Measurements from ENCODE around the gene AKAP6.

The AKAP6 gene

DNA sequence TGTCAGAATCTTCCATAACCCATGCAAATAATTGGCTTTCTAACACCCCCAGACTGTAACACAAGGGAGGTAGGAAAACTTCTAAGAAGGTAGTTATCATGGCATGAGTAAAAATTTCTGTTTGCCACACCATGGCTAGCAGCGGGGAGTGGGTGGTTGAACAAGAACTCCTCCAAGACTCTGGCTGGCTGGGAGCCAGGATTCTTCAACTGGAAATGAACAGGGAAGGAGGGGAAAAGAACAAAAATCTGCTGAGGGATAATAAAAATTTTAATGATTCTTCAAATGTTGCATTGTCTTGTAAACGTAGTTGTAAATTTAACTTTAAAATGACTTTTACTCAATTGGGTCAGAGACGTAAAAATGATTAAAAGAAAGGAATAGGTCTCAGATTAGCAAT is 78.9 kb downstream of the AKAP6 start:
- DNase-seq (ENCODE audit: low read depth in 2 of 2), result no peak

DNA sequence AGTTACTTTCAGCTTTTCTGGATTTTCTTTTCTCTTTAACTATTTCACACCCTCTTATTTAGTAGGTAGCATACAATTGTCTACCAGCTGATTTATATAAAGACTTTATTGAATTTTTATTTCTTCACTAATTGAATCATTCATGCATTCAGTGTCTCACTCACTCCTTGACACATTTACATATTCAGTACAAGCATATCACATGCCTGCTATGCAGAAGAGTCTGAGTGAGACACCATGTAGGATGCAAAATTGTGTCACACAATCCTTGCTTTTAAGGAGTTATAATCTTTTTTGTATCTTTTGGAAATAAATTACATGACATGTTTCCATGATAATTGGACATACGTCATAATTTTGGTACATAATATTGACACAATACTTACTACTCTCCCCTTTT is 83.0 kb downstream of the AKAP6 start:
- DNase-seq (ENCODE audit: low read depth in 2 of 2), result no peak

DNA sequence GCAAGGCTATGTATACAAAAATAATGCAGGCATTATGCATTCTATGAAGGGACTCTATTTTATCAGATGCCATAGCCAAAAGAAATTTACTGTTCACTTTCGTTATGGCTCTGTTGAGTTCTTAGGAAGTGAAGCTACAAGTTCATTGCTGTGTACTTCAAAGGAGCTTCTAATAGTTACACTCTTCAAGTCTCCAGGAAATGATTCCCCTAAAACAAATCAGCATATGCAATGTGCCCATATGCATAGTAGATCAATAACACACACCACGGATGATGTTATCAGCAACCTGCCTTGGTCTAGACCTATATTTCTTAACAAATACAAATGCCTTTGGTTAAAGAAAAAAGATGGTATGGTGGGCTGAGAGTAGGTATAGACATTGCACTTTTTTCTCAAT is 83.4 kb downstream of the AKAP6 start:
- no peak for DNase-seq (ENCODE audit: low read depth in 2 of 2)

DNA sequence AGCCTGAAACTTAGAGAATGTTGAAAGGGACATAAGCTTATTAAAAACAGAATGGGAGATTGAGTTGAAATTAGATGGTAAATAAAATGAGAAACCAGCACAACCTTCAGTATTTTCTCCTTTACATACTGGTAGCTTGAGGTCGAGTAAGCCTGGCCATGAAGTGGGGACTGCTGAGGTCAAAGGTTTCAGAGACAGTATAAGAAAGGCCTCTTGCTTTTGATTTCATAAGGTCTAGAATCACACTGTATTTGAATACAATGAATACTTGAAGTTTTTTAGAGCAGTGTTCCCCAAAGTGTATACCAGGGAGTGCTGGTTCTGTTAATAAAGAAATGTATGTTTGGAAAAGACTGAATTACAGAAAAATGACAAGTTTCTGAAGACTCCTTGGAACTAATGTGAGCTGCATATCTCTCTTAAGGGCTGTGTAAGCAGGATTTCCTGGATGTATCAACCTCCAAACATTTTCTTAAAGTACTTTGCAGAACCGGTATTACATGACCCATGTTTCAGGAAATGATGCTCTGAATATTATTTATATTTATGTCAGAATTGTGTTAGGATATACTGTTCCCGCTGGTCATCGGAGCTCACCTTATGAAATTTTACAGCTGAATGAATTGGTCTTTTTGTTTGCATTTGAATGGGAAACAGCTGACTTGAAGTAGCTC is 85.0 kb downstream of the AKAP6 start:
- DNase-seq (ENCODE audit: low read depth in 2 of 2), result no peak

DNA sequence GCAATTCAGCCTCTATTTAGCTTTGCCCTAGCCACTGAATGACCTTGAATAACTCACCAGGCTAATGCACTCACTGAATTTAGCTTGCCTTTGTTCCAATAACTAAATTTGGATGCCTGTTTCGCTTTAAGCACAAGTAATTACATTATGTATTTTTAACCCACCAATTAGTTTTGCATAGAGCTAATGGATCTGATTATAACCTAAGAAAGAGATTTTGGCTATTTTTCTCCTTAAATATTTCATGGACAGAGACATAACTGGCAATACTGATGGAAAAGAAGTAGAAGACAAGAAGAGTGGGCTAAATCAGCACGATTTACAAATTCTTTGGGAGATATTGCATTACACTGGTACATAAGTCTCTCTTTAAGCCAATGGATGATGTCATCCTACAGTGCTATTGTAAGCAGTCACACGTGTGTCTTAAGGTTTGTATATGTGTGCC is 85.7 kb downstream of the AKAP6 start:
- no peak for DNase-seq (ENCODE audit: low read depth in 2 of 2)

DNA sequence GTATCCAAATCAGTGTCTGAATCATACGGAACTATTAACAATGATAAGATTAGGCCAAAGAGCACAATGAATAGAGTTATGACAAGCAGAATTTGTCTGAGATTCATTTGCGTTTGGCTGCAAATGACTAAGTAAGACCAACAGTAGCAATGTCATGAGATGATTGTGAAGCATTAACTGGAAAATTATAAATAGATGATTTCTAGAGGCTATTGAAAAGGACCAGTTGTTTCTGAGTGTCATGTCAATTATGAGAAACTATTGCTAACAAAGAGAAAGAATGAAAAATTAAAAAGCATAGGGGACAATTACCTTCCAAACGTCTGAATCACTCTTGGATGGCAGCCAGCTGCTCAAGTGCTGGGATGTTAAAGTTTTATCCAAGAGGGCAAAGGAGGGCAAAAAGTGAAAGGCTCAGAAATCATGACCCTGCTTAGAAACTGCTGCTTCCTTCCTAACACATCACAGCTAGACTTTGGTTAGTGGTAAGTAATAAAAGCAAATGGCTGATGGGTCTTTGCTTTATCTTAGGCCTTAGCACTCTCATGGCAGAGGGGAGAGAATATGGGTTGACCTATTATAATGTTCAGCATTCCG is 89.0 kb downstream of the AKAP6 start:
- DNase-seq (ENCODE audit: low read depth in 2 of 2), result peak in 1 of 2 experiments; percentile 26

DNA sequence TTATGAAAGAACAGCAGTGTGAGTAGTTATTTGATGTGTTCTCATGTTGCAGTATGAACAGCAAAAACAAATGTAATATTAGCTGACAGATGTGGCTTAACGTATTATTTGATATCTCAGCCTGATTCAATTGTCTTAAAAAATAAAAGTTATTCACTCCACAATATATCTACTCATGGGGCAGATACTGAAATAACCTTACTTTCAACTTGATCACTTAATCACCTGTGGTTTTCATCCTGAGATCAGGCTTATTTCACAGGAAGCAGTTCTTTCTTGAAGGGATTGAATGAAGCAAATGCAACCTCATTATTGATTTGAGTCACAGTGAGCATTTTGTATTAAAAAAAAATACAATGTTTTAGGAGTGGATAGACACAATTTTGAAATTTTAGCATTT is 90.3 kb downstream of the AKAP6 start:
- DNase-seq (ENCODE audit: low read depth in 2 of 2), result no peak

DNA sequence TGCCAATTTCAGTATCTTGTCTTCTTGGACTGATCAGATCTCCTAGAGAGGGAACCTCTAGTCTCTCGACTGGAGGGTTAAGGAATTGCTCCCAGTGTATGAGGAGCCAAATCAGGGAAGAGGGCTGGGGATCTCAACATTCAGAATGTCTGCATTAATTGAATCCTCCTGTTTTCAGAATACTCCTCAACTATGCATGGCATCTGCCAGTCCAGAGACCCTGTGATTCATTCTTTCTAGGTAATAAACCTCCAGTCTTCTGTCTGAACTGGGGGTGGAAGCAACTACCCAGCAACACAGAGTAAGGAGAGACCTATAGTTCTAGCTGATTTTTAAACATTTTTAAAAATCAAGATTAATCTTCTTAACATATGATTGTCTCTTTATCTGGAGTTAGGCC is 92.7 kb downstream of the AKAP6 start:
- peak in 1 of 2 experiments; percentile 32 for DNase-seq (ENCODE audit: low read depth in 2 of 2)

DNA sequence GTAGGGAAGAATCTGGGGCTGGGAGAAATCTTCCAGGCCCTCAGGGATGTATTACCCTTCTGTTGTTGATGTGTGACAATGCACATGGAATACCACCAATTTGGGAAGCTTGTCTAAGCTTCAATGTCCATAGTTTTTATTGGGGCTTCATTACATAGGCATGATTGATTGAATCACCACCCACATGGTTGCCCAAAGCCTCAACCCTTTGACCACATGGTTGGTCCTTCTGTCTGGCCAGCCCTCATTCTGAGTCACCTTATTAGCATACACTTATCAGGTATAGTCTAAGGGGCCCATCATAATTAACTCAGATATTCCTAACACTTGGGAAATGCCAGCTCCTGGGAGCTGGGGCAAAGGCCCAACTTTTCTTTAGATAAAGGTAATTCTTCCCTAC is 93.3 kb downstream of the AKAP6 start:
- DNase-seq (ENCODE audit: low read depth in 2 of 2), result no peak

DNA sequence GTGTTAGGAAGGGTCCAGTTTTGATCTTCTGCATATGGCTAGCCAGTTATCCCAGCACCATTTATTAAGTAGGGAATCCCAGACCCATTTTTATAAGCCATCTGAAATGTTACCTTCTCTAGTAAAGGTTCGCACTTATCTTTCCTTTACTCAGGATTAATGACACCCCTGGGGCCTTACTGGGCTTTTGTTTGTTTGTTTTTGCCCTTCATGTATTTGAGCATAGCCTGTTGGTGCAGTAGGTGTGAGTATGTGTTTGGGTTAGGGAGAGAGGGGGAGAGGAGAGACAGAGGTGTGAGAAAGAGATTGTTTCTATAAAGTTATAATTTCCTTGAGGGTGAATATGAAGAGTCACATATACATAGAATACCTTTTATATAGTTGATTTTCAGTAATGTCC is 96.9 kb downstream of the AKAP6 start:
- no peak for DNase-seq (ENCODE audit: low read depth in 2 of 2)

DNA sequence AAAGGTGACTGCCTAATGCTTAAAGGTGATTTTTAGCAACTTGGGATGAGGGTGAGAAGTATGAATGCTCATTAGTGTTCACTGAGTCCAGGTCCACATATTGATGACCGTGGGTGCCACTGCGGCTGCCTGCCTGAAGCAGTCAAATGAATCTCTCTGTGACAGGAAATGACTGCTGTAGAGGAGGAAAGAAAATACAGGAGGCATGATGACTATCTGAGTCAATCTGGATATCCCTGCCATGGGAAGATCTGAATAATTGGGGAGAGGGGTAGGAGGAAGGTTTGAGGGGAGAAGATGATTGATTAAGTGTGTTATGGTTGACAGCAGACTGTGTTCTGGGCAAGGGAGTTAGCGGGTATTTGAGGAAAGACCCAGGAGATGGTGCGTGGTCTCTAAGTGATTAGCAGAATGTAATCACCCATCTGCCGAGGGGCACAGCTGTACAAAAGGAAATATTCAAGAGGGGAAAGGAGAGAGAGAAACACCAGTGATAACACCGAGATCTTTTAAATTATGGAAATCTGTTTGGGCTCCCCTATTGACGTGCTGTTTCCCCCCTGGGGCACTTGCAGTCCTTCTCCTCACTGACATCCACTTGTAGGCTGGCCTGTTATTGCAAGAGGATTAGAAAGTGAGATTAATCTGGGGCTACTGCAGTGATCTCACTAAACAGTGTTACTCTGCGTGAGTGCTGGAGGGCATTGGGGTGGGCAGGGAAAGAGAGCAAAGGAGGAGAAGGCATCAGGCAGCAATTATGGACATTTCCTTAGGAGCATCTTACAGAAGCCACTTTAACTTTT is 97.7 kb downstream of the AKAP6 start:
- DNase-seq (ENCODE audit: low read depth in 2 of 2), result no peak

DNA sequence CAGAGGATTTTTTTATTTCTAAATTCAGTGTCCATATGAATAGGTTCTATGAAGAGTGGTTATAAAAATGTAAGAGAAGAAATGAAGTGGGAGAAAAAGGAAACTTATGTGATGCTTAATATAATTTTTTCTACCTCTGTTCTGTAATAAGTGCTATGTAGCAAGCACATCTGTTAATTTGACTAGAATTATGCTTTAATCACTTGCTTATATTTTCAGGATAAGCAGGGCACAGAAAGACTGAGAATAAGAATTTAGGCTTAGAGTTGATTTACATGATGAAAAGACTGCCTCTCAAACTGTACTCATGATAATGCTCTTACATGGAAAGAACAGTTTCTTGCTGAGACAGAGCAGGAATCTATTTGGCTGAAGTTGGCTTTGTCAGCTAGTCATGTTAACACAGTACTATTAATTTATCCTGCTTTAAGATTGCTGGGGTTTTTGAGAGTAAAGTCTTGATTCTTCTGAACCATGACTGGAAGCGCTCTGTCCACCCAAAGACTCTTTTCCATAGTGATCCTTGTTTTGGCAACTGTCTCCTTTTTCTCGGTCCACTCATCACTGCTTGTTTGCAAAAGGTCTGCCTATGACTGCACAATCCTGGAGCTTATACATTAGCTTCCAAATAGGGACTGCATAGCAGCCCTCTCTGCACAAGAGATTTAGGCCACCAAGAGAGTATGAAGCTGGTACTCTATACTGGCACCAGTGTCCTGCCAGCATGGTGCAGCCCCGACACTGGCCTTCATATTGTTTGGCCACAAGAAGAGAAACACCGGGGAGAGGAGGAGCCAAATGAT is 98.8 kb downstream of the AKAP6 start:
- no peak for DNase-seq (ENCODE audit: low read depth in 2 of 2)

DNA sequence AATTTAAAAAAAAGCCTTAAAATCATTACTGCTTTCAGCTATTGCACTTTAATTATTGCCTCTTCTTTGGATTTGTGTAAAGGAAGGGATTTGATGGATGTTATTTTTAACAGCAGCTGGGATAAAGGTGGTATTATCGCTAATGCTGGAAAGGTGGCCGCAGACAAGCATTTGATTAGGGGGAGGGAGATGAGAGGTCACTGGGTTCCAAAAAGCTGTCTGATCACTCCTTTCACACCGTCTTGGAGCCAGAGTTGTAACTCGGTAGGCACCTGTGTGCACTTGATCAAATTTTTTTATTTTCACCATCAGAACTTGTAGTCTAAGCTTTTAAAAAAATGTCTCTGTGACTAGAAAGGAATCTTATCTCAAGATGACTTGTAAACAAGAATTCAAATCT is 99.8 kb downstream of the AKAP6 start:
- no peak for DNase-seq (ENCODE audit: low read depth in 2 of 2)

DNA sequence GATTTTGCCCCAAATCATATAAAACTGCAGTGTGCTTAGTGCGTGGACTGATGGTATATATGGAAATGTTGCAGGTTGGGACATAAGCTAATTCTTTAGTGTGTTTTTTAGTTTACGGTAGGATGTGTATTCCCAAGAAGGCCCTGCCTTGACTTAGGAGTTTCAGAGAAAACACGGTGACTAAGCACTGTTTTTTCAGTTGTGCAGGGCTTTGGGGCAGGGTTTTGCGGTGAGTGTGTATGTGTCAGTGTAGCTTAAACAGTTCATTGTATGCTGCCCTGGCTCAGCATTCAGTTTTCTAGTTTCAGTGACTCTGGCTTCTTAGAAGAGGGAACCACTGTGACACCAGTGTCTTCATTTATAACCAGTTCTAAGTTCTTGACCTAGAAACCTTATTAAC is 101.2 kb downstream of the AKAP6 start:
- DNase-seq (ENCODE audit: low read depth in 2 of 2), result no peak

DNA sequence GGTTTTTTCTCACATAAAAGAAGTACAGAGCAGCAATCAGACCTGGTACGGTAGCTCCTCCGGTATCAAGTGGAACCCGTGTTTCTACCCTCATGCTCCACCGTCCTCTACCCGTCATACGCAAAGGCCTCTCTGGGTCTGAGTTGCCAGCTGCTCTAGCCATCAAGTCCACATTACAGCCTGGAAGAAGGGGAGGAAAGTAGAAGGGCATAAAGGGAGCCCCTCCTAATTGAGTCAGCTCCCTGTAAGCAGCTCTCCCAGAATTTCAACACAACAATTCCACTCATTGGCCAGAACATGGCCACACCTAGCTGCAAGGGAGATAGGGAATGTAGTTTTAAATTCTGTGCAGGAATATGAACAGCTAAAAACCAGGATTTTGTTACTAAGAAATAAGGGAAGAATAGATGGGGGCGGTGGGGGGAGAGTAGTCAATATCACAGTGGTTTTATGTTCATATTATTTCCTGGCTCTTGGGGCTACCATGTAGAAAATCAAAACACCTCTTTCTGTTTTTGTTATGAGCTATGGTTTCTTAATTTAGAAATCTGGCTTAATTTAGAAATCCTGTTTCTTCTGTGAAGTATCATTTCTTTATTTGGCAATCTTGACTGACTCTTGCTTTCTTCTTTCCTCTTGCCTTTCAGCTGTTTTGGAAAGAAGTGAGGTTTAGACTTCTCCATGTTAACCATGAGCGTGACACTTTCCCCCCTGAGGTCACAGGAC is 103.9 kb downstream of the AKAP6 start:
- DNase-seq (ENCODE audit: low read depth in 2 of 2), result no peak

DNA sequence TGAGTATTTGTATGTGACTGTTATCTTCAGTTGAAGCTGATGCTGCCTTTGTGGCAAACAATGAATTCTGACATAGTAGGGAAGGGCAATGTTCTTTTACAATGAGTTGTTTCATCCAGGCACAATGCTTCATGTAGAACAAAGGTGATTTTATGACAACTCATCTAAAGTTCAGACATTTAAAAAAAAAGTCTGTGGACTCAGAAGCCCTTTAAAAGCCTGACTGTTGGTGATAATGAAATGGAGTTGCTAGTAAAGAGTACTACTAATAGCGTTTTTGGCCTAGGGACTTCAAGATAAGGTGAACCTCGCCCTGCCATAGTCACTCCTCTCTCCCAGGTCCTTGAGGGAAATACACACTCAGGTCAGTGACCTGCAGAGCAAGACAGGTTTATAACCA is 105.1 kb downstream of the AKAP6 start:
- no peak for DNase-seq (ENCODE audit: low read depth in 2 of 2)

DNA sequence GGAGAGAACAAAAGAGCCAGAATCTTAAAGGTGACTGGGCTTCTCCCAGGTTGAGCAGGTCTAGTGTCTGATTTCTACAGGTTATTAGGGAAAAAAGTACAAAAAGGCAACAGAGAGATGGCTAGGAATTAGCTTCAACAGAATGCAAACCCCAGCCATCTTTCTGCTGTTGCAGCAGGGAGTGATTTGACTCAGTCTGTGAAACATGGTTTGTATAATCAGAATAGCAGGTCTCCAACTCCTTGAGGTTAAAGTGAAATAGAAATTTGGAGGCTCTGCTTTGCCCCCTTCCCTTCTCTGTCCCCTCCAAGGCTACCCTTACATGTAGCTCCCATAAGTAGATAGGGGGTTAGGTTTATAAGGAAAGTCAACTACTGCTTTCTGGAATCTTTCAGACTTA is 105.8 kb downstream of the AKAP6 start:
- DNase-seq (ENCODE audit: low read depth in 2 of 2), result no peak

DNA sequence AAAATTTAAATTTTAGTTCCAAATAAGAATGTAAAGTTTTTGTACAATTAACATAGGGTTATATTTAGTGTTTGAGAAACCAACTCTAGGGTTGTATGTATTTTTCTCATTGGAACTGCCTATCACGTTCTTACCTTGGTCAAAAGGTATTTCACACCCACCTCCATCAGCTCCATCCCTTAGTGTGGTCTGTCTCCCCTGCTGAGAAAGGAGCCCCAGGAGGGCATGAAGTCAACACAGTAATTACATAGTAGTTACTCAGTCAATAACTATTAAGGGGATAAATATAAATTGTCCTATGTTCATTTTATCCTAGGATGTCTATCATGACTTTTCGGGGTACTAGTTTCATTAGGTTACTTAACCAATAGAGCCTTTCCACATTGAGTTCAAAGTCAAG is 106.3 kb downstream of the AKAP6 start:
- DNase-seq (ENCODE audit: low read depth in 2 of 2), result no peak

DNA sequence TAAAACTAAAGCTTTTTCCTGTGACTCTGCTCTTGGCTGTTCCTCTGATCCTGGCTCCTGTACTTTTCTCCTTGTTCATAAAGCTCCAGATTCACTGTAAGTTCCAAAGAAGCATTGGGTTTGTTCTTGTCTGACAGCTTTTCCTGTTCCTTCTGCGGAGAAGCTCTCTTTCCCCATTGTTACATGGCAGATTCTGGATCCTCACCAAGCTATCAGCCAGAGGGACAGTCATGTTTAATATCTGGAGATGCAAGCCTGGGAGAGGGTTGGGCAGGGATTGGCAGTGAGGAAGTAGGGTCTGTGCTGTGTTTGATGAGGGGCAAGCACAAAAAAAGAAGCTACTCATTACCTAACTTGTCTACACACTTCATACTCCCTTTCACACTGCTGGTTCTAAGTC is 107.9 kb downstream of the AKAP6 start:
- DNase-seq (ENCODE audit: low read depth in 2 of 2), result no peak

DNA sequence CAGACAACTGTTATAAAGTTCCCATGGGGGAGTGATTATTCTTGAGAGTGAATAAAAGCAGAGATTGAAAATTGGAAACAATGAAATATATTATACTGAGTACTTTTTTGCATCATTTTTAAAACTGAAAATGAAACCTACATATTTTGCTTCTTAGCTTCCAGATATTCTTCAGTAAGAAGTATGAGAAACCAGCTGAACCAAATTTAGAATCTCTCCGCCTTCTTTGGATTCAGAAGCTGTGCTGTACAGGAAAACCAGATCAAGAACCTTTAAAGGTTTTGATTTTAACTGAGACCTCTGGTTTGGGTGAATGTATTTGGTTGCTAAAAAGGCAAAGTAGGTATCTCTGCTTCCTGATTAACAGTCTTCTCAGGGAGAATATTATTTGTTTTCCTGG is 109.4 kb downstream of the AKAP6 start:
- no peak for DNase-seq (ENCODE audit: low read depth in 2 of 2)

DNA sequence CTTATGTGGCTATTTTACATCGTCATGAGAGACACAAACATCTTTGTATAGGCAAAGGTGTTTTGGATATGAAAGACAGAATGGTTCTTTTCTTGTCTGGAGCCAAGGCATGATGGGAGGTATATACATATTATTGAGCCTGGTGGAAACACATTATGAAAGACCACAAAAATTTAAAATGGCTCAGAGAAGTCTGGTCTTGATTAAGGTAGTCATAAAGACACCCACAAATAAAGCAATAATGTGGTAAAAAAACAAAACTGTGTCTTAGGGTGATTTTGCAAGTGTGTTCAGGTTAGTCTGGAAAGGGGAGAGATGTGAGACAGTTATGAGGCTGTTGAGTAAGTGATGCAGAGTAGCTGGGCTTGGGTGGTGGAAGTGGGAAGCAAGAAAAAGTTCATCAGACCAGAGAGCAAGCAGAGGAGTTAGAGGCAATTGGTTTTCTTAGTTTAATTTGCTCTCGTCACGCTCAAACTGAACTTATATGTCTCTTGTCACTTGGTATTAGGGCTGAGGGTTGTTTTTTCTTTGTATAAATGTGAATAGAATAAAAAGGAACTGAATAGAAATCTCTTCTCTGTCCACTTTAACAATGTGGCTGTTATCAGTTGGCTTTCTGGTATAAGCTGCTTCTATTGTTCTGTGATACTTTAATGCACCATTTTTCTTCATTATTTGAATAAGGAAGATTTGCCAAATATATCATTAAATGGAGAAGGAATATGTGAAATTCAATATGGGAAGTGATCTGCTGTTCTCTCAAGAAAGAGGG is 115.0 kb downstream of the AKAP6 start:
- peak; percentile 62 to 72 for DNase-seq (ENCODE audit: low read depth in 2 of 2)

Data from fibroblast of skin of left biceps (primary cell).